NCI-H446 treated with DMSO at 0.1 percent for 48 hours (cell line): ENCODE data around the gene DLX5.

Experiments used
- DNase-seq: peaks from one replicate; lab custom pipeline; 2025; lab: John Stamatoyannopoulos, UW

The DLX5 gene

GRCh38 chr7:96989859-96990317 lies 34.7 kb downstream of the DLX5 start:
- no peak for DNase-seq

GRCh38 chr7:96989241-96989858 lies 35.3 kb downstream of the DLX5 start:
- no peak for DNase-seq

GRCh38 chr7:96987719-96988118 lies 36.9 kb downstream of the DLX5 start:
- DNase-seq = no peak

- no peak for DNase-seq
These were observed 37.7 kb downstream of the DLX5 start for GRCh38 chr7:96986901-96987300.

GRCh38 chr7:96985992-96986391 lies 38.6 kb downstream of the DLX5 start:
- no peak for DNase-seq

- DNase-seq = no peak
These were observed 42.0 kb downstream of the DLX5 start for GRCh38 chr7:96982586-96982985.

GRCh38 chr7:96979551-96980276 lies 44.9 kb downstream of the DLX5 start:
- DNase-seq = no peak

- no peak for DNase-seq
These were observed 47.2 kb downstream of the DLX5 start for GRCh38 chr7:96977445-96977844.

GRCh38 chr7:96976106-96976505 lies 48.5 kb downstream of the DLX5 start:
- no peak for DNase-seq

- DNase-seq = no peak
These were observed 50.6 kb downstream of the DLX5 start for GRCh38 chr7:96973986-96974385.

GRCh38 chr7:96970739-96971138 lies 53.9 kb downstream of the DLX5 start:
- no peak for DNase-seq
